GM12801 (cell line): ENCODE measurements around the gene FGFBP2.

Source experiments
- TF ChIP-seq, protein P1 (sequence below): IDR thresholded peaks from one replicate; pipeline ENCODE4 v1.5.1; 2011; ENCODE audit warnings: control low read depth; ENCODE audit not compliant: insufficient read length; ENCODE audit errors: extremely low read depth

Gene FGFBP2

DNA sequence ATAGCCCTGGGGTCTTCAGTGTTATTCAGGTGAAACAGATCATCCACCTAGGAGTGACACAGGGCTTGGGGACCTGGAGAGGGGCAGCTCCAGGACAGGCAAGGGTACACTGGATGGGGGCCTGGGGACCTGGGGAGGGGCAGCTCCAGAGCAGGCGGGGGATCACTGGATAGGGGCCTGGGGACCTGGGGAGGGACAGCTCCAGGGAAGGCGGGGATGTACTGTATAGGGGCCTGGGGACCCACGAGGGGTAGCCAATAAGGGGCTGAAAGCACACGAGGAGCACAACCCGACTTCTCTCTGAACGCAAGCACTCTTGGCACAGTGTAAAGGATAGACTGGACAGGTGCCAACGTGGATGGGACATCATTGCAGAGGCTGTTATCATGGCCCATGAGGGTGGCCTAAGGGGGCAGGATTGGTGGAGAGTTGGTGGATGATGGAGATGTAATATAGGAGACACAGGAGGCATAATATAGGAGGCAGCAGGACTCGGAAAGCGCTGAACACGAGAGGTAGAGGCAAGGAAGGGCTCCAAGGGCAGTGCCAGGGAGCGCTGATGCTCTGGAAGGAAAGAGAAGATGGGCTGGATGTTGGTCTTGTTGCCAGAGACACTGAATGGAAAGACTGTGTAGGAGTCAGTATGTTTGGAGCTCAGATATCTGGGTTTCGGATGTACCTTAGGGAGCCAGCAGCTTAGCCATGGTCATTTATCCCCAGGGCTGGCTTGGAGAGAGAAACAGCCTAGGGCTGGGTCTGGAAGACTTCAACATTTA is 37.9 kb upstream of the FGFBP2 start:
- TF ChIP-seq, protein P1, sequence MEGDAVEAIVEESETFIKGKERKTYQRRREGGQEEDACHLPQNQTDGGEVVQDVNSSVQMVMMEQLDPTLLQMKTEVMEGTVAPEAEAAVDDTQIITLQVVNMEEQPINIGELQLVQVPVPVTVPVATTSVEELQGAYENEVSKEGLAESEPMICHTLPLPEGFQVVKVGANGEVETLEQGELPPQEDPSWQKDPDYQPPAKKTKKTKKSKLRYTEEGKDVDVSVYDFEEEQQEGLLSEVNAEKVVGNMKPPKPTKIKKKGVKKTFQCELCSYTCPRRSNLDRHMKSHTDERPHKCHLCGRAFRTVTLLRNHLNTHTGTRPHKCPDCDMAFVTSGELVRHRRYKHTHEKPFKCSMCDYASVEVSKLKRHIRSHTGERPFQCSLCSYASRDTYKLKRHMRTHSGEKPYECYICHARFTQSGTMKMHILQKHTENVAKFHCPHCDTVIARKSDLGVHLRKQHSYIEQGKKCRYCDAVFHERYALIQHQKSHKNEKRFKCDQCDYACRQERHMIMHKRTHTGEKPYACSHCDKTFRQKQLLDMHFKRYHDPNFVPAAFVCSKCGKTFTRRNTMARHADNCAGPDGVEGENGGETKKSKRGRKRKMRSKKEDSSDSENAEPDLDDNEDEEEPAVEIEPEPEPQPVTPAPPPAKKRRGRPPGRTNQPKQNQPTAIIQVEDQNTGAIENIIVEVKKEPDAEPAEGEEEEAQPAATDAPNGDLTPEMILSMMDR = no peak

DNA sequence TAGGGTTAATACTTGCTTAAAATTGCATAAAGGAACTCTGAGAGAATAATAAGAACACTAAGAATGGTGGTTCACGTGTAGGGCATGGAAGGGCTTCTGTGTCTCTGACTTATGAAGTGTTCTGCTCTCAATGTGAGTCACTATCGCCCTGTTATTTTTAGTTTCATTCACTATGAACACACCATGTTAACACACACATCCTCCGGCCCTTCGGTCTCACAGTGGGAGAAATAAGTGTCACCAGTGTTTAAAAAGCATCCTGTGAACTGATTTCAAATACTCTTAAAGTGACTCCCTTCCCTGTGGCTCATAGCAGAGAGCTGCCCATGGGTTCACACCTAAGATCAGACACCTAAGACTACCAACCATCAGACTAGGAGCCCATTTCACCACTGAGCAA is 33.8 kb upstream of the FGFBP2 start:
- TF ChIP-seq, protein P1 = no peak

DNA sequence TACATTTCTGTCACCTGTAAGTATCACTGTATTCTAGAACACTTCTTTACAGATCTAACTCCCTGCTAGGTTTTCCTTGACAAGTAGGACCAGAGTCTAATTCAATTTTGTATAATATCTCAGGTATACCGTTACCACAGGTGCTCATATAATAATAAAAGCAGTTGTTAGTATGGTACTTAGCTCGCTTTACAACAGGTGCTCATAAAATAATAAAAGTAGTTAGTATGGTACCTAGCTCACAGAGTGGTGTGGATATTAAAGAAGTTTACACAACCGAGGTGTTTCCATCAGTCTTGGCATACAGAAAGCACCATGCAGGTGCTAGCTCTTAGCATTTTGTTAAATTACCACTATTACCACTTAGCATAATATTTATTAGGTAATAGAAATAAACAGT is 32.9 kb upstream of the FGFBP2 start:
- TF ChIP-seq, protein P1 = no peak

DNA sequence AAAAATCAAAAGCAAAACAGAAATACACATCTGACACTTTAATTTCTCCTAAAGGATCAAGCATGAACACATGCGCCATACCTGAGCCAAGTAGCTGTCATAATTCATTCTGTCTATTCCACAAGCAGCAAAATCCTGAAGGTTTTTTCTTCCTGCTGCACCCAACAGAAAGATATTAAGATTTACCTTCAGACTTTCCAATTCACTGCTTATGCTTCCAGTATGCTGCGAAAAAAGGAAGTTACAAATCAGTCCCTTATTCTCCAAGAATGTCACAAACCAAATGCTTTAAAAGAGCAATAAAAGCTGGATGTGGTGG is 29.2 kb upstream of the FGFBP2 start:
- TF ChIP-seq, protein P1 = no peak

DNA sequence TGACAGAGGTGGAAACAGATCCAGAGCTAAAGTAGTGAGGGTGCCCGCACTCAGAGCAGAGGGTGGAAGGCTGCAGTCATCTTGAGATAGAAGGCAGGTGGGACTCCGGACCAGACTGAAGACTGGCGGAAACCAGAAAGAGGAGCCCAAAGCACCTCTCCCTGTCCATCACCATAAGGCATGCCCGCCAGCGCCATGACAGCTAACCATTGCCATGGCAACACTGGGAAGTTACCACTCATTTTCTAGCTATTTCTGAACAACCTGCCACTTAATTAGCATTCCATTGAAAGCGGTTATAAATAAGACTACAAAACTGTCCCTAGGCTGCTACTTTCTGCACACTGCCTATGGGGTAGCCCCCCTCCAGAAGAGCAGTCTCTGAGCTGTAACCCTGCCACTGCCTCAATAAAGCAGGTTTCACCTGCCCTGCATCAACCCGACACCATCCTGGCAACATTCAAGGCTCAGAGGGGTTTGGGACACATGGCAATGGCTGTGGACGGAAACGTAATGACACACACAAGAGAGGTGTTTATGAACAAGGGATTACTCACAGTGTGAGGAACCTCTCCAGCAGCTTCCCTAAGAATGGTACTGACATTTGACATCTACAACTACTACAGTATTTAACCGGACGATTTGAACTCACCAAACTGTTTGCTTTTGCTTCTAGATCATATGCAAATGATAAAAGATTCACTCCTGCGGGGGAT is 27.8 kb upstream of the FGFBP2 start:
- TF ChIP-seq, protein P1 = no peak

DNA sequence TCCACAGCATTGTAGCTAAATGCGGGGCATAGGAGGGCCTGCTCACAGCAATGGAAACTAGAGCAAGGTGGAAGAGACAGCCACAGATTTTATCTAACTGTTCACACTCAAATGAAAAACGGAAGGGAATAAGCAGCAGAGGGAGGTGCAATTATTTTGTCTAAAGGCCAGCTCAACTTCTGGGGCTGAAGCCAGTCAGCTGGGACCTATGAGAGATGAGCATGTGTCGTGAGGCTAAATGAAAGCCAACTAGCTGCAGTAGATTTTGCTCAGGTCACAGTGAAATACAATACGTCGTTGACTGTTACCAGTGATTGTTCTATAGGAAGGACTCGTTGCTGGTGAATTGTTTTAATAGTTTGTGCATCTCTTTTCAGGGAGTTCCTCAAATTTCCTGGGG is 26.4 kb upstream of the FGFBP2 start:
- TF ChIP-seq, protein P1 = no peak

DNA sequence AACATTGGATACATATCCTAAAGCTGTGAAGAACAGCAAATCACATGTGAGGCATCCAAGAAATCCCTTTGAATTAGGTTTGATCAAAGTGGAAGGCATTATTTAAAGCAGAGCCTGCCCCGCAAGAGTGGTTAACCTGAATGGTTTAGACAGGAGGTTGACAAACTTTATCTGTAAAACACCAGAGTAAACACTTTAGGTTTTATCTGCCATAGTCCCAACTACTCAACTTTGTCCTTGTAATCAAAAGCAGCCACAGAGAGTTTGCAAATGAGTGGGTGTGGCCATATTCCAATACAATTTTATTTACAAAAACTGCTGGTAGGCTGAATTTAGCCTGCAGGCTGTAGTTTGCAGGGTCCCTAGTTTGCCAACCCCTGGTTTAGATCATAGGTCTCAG is 25.2 kb upstream of the FGFBP2 start:
- TF ChIP-seq, protein P1 = no peak
